H1 (cell line): ENCODE data around the gene CCNG2. TPM values are rescaled to one million over a fixed set of nuclear protein-coding genes. Genes with fewer than 3 reads are reported as not detected.

ENCODE experiments used
- CTCF ChIA-PET: fragments of 300-600 bp; sonication (Branson Sonifier 250); formaldehyde crosslinking; loops from one replicate; lab custom pipeline; 2021; ENCODE audit not compliant: partially characterized antibody; lab: Charles Lee
- POLR2A ChIA-PET: fragments of 300-600 bp; sonication (Branson Sonifier 250); formaldehyde crosslinking; loops from one replicate; lab custom pipeline; 2021; ENCODE audit warnings: inconsistent platforms; ENCODE audit not compliant: partially characterized antibody; lab: Charles Lee
- DNase-seq, 2 experiments: peaks; one replicate each; pipeline versions ENCODE4 v3.0.0 to v3.0.0-alpha.2; 2010 to 2022; ENCODE audit warnings: low spot score in 2 of 2, low read depth in 1 of 2, mixed read lengths in 1 of 2
- FAIRE-seq: peaks from 2 replicates; lab custom pipeline; 2011; peaks lifted over from hg19 to GRCh38; lab: Jason Lieb, UNC
- H2AFZ ChIP-seq: 2 replicates; pipeline ENCODE4 v1.8.1; 2012; ENCODE audit warnings: low read length, inconsistent platforms
- H2AK5ac ChIP-seq: 2 replicates; pipeline ENCODE4 v1.6.1; 2013; ENCODE audit warnings: low read depth, low read length
- H2BK120ac ChIP-seq: replicated peaks from 2 replicates; pipeline ENCODE3; 2013; ENCODE audit warnings: low read depth, low read length, inconsistent platforms
- H2BK12ac ChIP-seq: 2 replicates; pipeline ENCODE4 v1.6.1; 2013; ENCODE audit warnings: low read depth, low read length
- H2BK15ac ChIP-seq: 2 replicates; pipeline ENCODE4 v1.6.1; 2013; ENCODE audit warnings: low read length
- H2BK20ac ChIP-seq: 2 replicates; pipeline ENCODE4 v1.6.1; 2013; ENCODE audit warnings: low read length
- H2BK5ac ChIP-seq: 2 replicates; pipeline ENCODE4 v1.6.1; 2013; ENCODE audit warnings: low read depth, low read length
- H3K14ac ChIP-seq: 2 replicates; pipeline ENCODE4 v1.6.1; 2013; ENCODE audit warnings: inconsistent platforms; ENCODE audit not compliant: insufficient read length
- H3K18ac ChIP-seq: 2 replicates; pipeline ENCODE4 v1.6.1; 2013; ENCODE audit warnings: low read length; ENCODE audit errors: extremely low read depth
- H3K23ac ChIP-seq: 2 replicates; pipeline ENCODE4 v1.6.1; 2013; ENCODE audit warnings: inconsistent platforms; ENCODE audit not compliant: insufficient read length
- H3K23me2 ChIP-seq: 2 replicates; pipeline ENCODE4 v1.6.1; 2013; ENCODE audit warnings: low read depth, low read length
- H3K27ac ChIP-seq: 2 replicates; pipeline ENCODE4 v1.6.1; 2011; ENCODE audit warnings: low read depth, low read length, inconsistent platforms
- H3K27me3 ChIP-seq, 4 experiments: replicated peaks in 1 of 4; 1 replicate in 1 of 4; 2 replicates in 3 of 4; pipeline versions ENCODE4 v1.6.1 to v1.8.1; 2011 to 2013; ENCODE audit warnings: low read length in 3 of 4, mild to moderate bottlenecking in 3 of 4, inconsistent platforms in 2 of 4, mixed read lengths in 2 of 4, moderate library complexity in 1 of 4; ENCODE audit not compliant: control insufficient read depth in 3 of 4, insufficient read depth in 3 of 4; ENCODE audit errors: extremely low read depth in 1 of 4
- H3K36me3 ChIP-seq, 4 experiments: 2 replicates each; pipeline versions ENCODE4 v1.6.1 to v1.8.1; 2011 to 2013; ENCODE audit warnings: mild to moderate bottlenecking in 4 of 4, low read length in 3 of 4, moderate library complexity in 2 of 4, control low read depth in 1 of 4, inconsistent platforms in 1 of 4; ENCODE audit not compliant: insufficient read depth in 4 of 4, control insufficient read depth in 2 of 4
- H3K4ac ChIP-seq: replicated peaks from 2 replicates; pipeline ENCODE3; 2013; ENCODE audit warnings: low read length, low read depth, mixed read lengths, inconsistent platforms; ENCODE audit not compliant: insufficient read length
- H3K4me1 ChIP-seq, 4 experiments: replicated peaks in 1 of 4; 1 replicate in 1 of 4; 2 replicates in 3 of 4; pipeline versions ENCODE4 v1.6.1 to v1.8.1; 2011 to 2013; ENCODE audit warnings: low read length in 3 of 4, inconsistent platforms in 2 of 4, mixed read lengths in 1 of 4; ENCODE audit not compliant: insufficient read depth in 4 of 4, control insufficient read depth in 3 of 4
- H3K4me2 ChIP-seq, 2 experiments: 2 replicates each; pipeline versions ENCODE4 v1.6.1 to v1.8.1; 2011 to 2013; ENCODE audit warnings: low read depth in 2 of 2, low read length in 2 of 2, control low read depth in 1 of 2, inconsistent platforms in 1 of 2, mild to moderate bottlenecking in 1 of 2; ENCODE audit not compliant: insufficient read depth in 1 of 2
- H3K4me3 ChIP-seq, 4 experiments: fragments of 200-600, 300-600 bp in 1 of 4; sonication (generic), shearing (Covaris generic), sonication (Bioruptor Twin) in 1 of 4; 2 replicates each; pipeline versions ENCODE4 v1.5.1 to v1.8.1; 2011 to 2016; ENCODE audit warnings: low read length in 4 of 4, low read depth in 3 of 4, control low read depth in 2 of 4, inconsistent platforms in 2 of 4, mild to moderate bottlenecking in 2 of 4, mixed read lengths in 1 of 4, moderate library complexity in 1 of 4; ENCODE audit not compliant: insufficient read depth in 2 of 4; ENCODE audit errors: extremely low read depth in 1 of 4
- H3K56ac ChIP-seq: replicated peaks from 2 replicates; pipeline ENCODE3; 2013; ENCODE audit warnings: low read depth, mild to moderate bottlenecking, mixed read lengths, low read length, inconsistent platforms; ENCODE audit not compliant: insufficient read length
- H3K79me1 ChIP-seq: 2 replicates; pipeline ENCODE4 v1.6.1; 2013; ENCODE audit warnings: low read depth, low read length, control low read depth
- H3K79me2 ChIP-seq, 2 experiments: 2 replicates each; pipeline versions ENCODE4 v1.6.1 to v1.8.1; 2012 to 2013; ENCODE audit warnings: low read length in 2 of 2, mild to moderate bottlenecking in 2 of 2, inconsistent platforms in 1 of 2; ENCODE audit not compliant: insufficient read depth in 2 of 2, control insufficient read depth in 1 of 2
- H3K9ac ChIP-seq, 4 experiments: replicated peaks in 1 of 4; 1 replicate in 1 of 4; 2 replicates in 3 of 4; pipeline versions ENCODE4 v1.6.1 to v1.8.1; 2011 to 2013; ENCODE audit warnings: low read depth in 3 of 4, low read length in 3 of 4, control low read depth in 2 of 4, mild to moderate bottlenecking in 2 of 4, moderate library complexity in 2 of 4, inconsistent platforms in 1 of 4; ENCODE audit errors: extremely low read depth in 1 of 4
- H3K9me3 ChIP-seq, 2 experiments: 2 replicates each; pipeline versions ENCODE4 v1.6.1 to v1.8.1; 2012 to 2013; ENCODE audit warnings: mild to moderate bottlenecking in 2 of 2, moderate library complexity in 2 of 2, control low read depth in 1 of 2, inconsistent platforms in 1 of 2, low read depth in 1 of 2, low read length in 1 of 2, mixed read lengths in 1 of 2; ENCODE audit not compliant: insufficient read depth in 2 of 2
- H4K20me1 ChIP-seq, 2 experiments: replicated peaks in 1 of 2; 2 replicates each; pipeline versions ENCODE3 to v1.8.1; 2011 to 2013; ENCODE audit warnings: inconsistent platforms in 2 of 2, low read length in 2 of 2, mild to moderate bottlenecking in 1 of 2; ENCODE audit not compliant: insufficient read depth in 2 of 2, control insufficient read depth in 1 of 2
- H4K5ac ChIP-seq: 2 replicates; pipeline ENCODE4 v1.6.1; 2013; ENCODE audit warnings: low read length, low read depth, mixed read lengths, inconsistent platforms; ENCODE audit not compliant: insufficient read length
- H4K8ac ChIP-seq: 2 replicates; pipeline ENCODE4 v1.8.0; 2013; ENCODE audit warnings: mild to moderate bottlenecking, moderate library complexity, low read length, inconsistent platforms; ENCODE audit not compliant: insufficient read depth; ENCODE audit errors: extremely low read depth
- H4K91ac ChIP-seq: replicated peaks from 2 replicates; pipeline ENCODE3; 2013; ENCODE audit warnings: low read length, mixed read lengths, inconsistent platforms; ENCODE audit not compliant: insufficient read length
- CBX8 ChIP-seq: fragments of 300-800, 300-1000 bp; sonication (generic); IDR thresholded peaks from 2 replicates; pipeline ENCODE4 v1.7.1; 2016; ENCODE audit warnings: low read depth, low read length, borderline replicate concordance
- SP1 ChIP-seq: IDR thresholded peaks from 2 replicates; pipeline ENCODE4 v1.6.1; 2011; ENCODE audit warnings: low read depth, low read length
- SP4 ChIP-seq: IDR thresholded peaks from 2 replicates; pipeline ENCODE4 v1.6.1; 2012; ENCODE audit warnings: low read length, inconsistent platforms
- polyA plus RNA-seq, 7 experiments: library from polyadenylated mRNA; depleted of rRNA in 3 of 7; stranded (reverse) in 5 of 7; unstranded in 2 of 7; fragments of >200 nt in 5 of 7; fragments of 200-250 nt in 2 of 7; gene quantifications; 1 replicate in 5 of 7; 2 replicates in 1 of 7; 4 replicates in 1 of 7; pipeline versions ENCODE4 v1.2.1 to v1.2.3, GENCODE V29; 2011 to 2013; ENCODE audit warnings: missing spikeins in 2 of 7, mixed read lengths in 2 of 7
- total RNA-seq: library from RNA; stranded (reverse); fragmentation: NEBNext Ultra II Directional; extraction: Animal tissue kit (Norgen Biotek cat#: 25700); gene quantifications from 2 replicates; pipeline ENCODE4 v1.2.1, GENCODE V29; 2021

CCNG2 gene
- total and polyA plus RNA-seq, 2 of the 8 experiments (the other 6 are each of a cell fraction or from before 2014, with no cell fraction given): 3.5 to 13.9 TPM

DNA sequence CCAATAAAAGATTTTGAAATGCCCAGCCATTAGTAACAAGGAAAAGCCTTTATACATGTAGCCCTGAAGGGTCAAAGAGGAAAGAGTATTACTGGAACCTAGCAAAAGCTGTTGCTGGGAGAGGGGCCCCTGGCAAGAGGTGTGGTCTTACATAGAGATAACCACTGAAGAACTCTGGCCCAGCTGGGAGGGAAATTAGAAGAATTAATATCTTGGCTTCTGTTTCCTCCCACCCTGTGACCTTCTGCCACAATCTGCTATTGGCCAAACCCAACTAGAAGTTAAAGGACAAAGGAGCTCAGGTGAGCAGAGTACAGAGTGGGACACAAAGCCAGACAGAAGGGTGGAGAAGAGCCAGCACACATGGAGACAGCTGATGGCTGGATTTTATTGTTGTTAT is 39.3 kb upstream of the CCNG2 start:
- ChIA-PET POLR2A (no interaction called here), CTCF (interaction anchor here (0.8 to 1.8 kb wide), 4 partner anchors 20 to 109 kb away, joined by 3 to 5 read pairs (median 4); no protein-coding TSS in a partner anchor)
- Histone ChIP-seq H3K79me2 (no peaks in the 10 kb centered on the region), H3K79me1 (no peaks in the 10 kb centered on the region), H4K5ac (no peak overlapping the region), H3K23me2 (no peaks in the 10 kb centered on the region; the same call in 1 of the 2 replicates), H3K4me3 (no peak overlapping the region), H2BK15ac (no peak overlapping the region), H4K8ac (no peak overlapping the region), H2BK5ac (no peak overlapping the region), H3K36me3 (no peaks in the 10 kb centered on the region), H3K27ac (no peak overlapping the region), H2AFZ (no peak overlapping the region), H2AK5ac (no peak overlapping the region), H3K9ac (no peak overlapping the region), H3K18ac (no peak overlapping the region), H3K4me2 (no peak overlapping the region), H4K20me1 (no peaks in the 10 kb centered on the region), H4K91ac (no peak overlapping the region), H3K14ac (no peak overlapping the region), H3K27me3 (no peaks in the 10 kb centered on the region), H2BK120ac (no peak overlapping the region), H2BK20ac (no peak overlapping the region), H3K4ac (no peak overlapping the region), H3K4me1 (no peaks in the 10 kb centered on the region), H3K23ac (no peak overlapping the region), H3K56ac (no peak overlapping the region), H2BK12ac (no peak overlapping the region), H3K9me3 (no peaks in the 10 kb centered on the region)
- FAIRE-seq: no peak
- TF ChIP-seq SP4: no peak
- no peak for TF ChIP-seq CBX8
- no peak for TF ChIP-seq SP1
- DNase-seq: no peak
